Adipocyte (in vitro differentiated cells): ENCODE measurements around the gene PXMP2.

Experiments used
- DNase-seq: peaks from one replicate; pipeline ENCODE4 v3.0.0-alpha.2; 2015; ENCODE audit warnings: low read depth
- H3K27me3 ChIP-seq: replicated peaks from 2 replicates; pipeline ENCODE4 v1.7.0; 2013; ENCODE audit warnings: mild to moderate bottlenecking, low read length, moderate library complexity; ENCODE audit not compliant: control insufficient read depth, insufficient read depth
- H3K36me3 ChIP-seq: 2 replicates; pipeline ENCODE4 v1.7.0; 2013; ENCODE audit warnings: low read length, mild to moderate bottlenecking, moderate library complexity; ENCODE audit not compliant: control insufficient read depth, insufficient read depth, severe bottlenecking
- H3K4me1 ChIP-seq: 2 replicates; pipeline ENCODE4 v1.7.0; 2013; ENCODE audit warnings: mild to moderate bottlenecking, low read length, moderate library complexity; ENCODE audit not compliant: control insufficient read depth, insufficient read depth
- H3K4me3 ChIP-seq: 2 replicates; pipeline ENCODE4 v1.7.0; 2013; ENCODE audit warnings: mild to moderate bottlenecking, low read length, moderate library complexity
- H3K9ac ChIP-seq: 2 replicates; pipeline ENCODE4 v1.7.0; 2013; ENCODE audit warnings: mild to moderate bottlenecking, low read length, moderate library complexity
- H3K9me3 ChIP-seq: 2 replicates; pipeline ENCODE4 v1.7.0; 2013; ENCODE audit warnings: mild to moderate bottlenecking, low read length, moderate library complexity; ENCODE audit not compliant: control insufficient read depth

The PXMP2 gene

GRCh38 chr12:132687211-132688164, at the start of gene PXMP2, which contains the start of gene POLE:
Gene PXMP2 (plus strand): TSS chr12:132687587. CDS start chr12:132687671, 84 bp downstream.
Gene POLE (minus strand): TSS chr12:132687342. CDS start chr12:132687315, 27 bp downstream.
- DNase-seq: peak; percentile 98
- peak within 1 kb of the TSS; percentile 82 for H3K4me3 ChIP-seq
- peak within 1 kb of the TSS; percentile 83 for H3K9ac ChIP-seq

GRCh38 chr12:132637811-132638210, 49.6 kb upstream of the PXMP2 start:
- Histone ChIP-seq H3K9me3 (no peaks in the 10 kb centered on the region), H3K36me3 (peaks cover 46% of the 10 kb centered on the region), H3K4me1 (peaks cover 18% of the 10 kb centered on the region), H3K4me3 (no peak overlapping the region), H3K9ac (peak overlapping the region; percentile 31), H3K27me3 (no peaks in the 10 kb centered on the region)
- DNase-seq: no peak

More at GRCh38 chr12:132687211-132688164, at the start of gene PXMP2, which contains the start of gene POLE:
- H3K9me3 ChIP-seq: no peaks in the 10 kb centered on the region
- peaks cover 4% of the 10 kb centered on the region for H3K36me3 ChIP-seq
- H3K27me3 ChIP-seq: no peaks in the 10 kb centered on the region
- no peaks in the 10 kb centered on the region for H3K4me1 ChIP-seq

GRCh38 chr12:132638541-132639408, 48.6 kb upstream of the PXMP2 start:
- peak overlapping the region; percentile 61 for H3K9ac ChIP-seq
- no peaks in the 10 kb centered on the region for H3K27me3 ChIP-seq
- DNase-seq: peak; percentile 47
- peaks cover 18% of the 10 kb centered on the region for H3K4me1 ChIP-seq
- no peaks in the 10 kb centered on the region for H3K9me3 ChIP-seq
- H3K36me3 ChIP-seq: peaks cover 52% of the 10 kb centered on the region
- no peak overlapping the region for H3K4me3 ChIP-seq

- Histone ChIP-seq H3K4me3 (no peak overlapping the region), H3K9ac (no peak overlapping the region), H3K36me3 (peaks cover 49% of the 10 kb centered on the region), H3K27me3 (no peaks in the 10 kb centered on the region), H3K4me1 (peaks cover 18% of the 10 kb centered on the region), H3K9me3 (no peaks in the 10 kb centered on the region)
- DNase-seq: no peak
Observed at GRCh38 chr12:132639956-132640520, 47.3 kb upstream of the PXMP2 start.

DNA sequence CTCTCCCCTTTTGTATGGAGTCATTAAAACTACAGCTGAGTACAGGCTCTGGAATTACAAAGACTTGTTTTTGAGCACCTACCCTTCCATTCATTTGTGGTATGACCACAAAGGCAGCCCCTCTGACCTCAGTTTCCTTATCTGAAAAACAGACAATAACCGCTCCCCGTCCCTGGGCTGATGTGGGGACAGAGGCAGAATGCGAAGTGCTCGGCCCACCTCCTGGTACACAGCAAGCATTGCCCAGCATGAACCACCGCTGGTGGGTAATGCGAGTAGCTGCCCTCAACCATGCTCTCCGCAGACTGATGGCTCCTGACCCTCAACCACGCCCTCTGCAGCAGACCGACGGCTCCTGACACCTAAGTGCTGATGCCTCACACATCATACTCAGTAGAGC, 46.5 kb upstream of the PXMP2 start:
- peaks cover 45% of the 10 kb centered on the region for H3K36me3 ChIP-seq
- H3K4me1 ChIP-seq: peaks cover 18% of the 10 kb centered on the region
- H3K4me3 ChIP-seq: no peak overlapping the region
- H3K9me3 ChIP-seq: no peaks in the 10 kb centered on the region
- H3K9ac ChIP-seq: no peak overlapping the region
- DNase-seq: no peak
- no peaks in the 10 kb centered on the region for H3K27me3 ChIP-seq

DNA sequence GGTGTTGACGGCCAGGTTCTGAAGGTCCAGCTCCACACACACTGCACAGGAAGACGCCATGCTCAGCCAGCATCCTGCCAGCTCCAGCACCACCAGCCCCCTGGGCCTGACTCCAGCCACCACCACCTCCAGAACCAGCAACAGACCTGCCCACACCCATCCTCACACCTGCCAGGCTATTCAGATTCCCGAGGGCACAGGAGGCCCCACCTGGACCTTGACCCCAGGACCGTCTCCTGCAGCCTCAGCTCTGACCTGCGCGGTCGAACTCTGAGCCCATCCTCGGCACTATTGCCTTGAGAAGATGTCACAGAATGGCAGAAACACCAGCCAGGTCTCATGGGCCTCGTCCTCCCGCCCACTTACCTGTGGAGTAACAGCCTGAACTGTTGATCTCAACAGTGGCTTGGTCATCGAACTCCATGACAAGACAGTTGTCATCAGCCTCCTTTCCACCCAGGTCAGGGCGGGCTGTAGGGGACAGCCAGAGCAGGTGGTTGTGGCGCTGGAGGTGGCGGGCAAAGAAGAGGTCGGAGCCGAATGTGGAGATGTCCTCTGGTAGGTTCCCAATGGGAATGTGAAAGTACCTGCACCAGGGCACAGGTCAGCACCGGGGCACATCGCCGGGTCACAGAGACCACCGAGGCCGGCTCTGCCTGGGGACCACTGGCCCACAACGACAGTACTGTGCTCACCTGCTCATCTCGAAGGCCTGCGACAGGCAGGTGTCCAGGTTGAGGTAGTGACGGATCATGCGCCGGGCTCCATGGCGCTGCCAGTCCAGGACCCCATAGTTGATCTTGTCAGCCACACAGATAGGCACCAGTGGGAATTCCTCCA, 45.4 kb upstream of the PXMP2 start:
- no peaks in the 10 kb centered on the region for H3K9me3 ChIP-seq
- DNase-seq: no peak
- peaks cover 43% of the 10 kb centered on the region for H3K36me3 ChIP-seq
- H3K27me3 ChIP-seq: no peaks in the 10 kb centered on the region
- peaks cover 18% of the 10 kb centered on the region for H3K4me1 ChIP-seq
- H3K9ac ChIP-seq: no peak overlapping the region
- no peak overlapping the region for H3K4me3 ChIP-seq

DNA sequence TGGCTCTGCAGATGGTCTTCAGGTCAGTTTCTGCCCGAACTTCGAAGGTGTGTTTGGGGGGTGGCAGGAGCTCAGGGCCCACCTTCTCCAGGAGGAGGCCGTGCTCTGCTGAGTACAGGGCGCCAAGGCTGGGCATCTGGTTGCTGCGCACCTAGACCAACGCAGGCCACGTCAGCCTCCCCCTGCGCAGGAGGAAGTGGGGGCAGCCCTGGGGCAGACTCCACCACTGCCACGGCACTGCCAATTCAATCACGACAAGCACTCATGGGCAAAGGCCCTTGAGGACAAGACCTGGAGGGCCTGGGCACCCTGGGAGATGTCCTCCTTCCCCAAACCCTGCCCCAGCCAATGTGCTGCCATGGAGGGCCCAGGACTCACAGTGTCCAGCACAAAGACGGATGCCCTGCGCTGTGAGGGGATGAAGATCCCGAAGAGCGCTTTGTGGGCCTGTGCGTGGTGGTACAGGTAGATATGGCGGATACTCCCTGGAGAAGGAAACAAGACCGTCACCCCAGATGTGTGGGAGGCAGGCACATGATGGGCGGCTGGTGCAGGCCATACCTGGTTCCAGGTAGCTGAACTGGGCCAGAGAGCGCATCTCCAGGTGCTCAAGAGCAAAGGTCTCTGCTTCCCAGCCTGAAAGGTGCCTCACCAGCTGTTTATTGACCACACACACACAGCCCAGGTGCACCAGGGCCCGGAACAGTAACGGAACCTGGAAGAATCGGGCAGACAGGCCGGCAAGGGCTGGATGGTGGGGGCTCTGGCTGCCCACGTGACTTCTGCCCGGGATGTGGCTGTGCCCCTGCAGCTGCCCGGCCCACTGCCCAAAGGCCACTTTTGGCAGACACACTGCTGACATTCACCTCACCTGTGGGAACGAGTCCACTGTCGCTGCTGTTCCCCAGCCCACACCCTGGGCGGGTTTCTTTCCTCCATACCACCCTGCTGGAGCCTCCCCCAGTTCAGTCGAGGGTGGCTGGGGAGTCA, 44.2 kb upstream of the PXMP2 start:
- no peak for DNase-seq
- no peak overlapping the region for H3K4me3 ChIP-seq
- no peak overlapping the region for H3K9ac ChIP-seq
- H3K9me3 ChIP-seq: no peaks in the 10 kb centered on the region
- peaks cover 48% of the 10 kb centered on the region for H3K36me3 ChIP-seq
- peaks cover 12% of the 10 kb centered on the region for H3K4me1 ChIP-seq
- no peaks in the 10 kb centered on the region for H3K27me3 ChIP-seq

- Histone ChIP-seq H3K9me3 (no peaks in the 10 kb centered on the region), H3K27me3 (no peaks in the 10 kb centered on the region), H3K4me3 (no peak overlapping the region), H3K4me1 (no peaks in the 10 kb centered on the region), H3K9ac (no peak overlapping the region), H3K36me3 (peaks cover 57% of the 10 kb centered on the region)
- no peak for DNase-seq
Observed at GRCh38 chr12:132646850-132647249, 40.5 kb upstream of the PXMP2 start.

GRCh38 chr12:132647858-132648257, 39.5 kb upstream of the PXMP2 start:
- no peak overlapping the region for H3K4me3 ChIP-seq

More at GRCh38 chr12:132647858-132648257, 39.5 kb upstream of the PXMP2 start:
- H3K9ac ChIP-seq: no peak overlapping the region
- no peaks in the 10 kb centered on the region for H3K4me1 ChIP-seq
- H3K9me3 ChIP-seq: no peaks in the 10 kb centered on the region
- no peaks in the 10 kb centered on the region for H3K27me3 ChIP-seq
- DNase-seq: no peak
- H3K36me3 ChIP-seq: peaks cover 48% of the 10 kb centered on the region
